Islet of Langerhans (tissue), 1 donor: ENCODE results near the gene USP37.
A peak's percentile ranks its signal among the peaks of the same experiment; 100 is the strongest.
"Not testable (repeated sequence)": the region's sequence is repeated elsewhere in the genome, so short reads cannot be mapped to it uniquely, and the experiment has no call there.

ENCODE experiments used
- FAIRE-seq: peaks from one replicate; lab custom pipeline; 2011; peaks lifted over from hg19 to GRCh38; lab: Jason Lieb, UNC

Gene USP37

DNA sequence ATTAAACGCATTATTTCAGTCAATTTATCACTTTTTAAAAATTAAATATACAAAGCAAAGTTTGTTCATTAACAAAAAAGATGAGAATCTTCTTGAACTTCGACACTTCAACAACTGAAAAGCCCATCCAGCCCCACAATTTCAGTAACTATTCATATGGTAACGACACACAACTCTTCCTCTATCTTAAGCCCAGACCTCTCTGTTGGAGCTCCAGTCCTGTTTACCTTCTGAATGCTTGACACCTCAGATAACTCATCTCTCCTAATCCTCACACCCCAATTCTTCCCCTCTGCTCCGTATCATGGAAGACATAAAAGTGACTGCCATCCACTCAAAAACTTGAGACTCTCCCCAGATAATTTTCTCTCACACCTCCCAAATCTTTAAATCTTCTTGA lies 12.6 kb downstream of the USP37 start:
- FAIRE-seq, result no peak

DNA sequence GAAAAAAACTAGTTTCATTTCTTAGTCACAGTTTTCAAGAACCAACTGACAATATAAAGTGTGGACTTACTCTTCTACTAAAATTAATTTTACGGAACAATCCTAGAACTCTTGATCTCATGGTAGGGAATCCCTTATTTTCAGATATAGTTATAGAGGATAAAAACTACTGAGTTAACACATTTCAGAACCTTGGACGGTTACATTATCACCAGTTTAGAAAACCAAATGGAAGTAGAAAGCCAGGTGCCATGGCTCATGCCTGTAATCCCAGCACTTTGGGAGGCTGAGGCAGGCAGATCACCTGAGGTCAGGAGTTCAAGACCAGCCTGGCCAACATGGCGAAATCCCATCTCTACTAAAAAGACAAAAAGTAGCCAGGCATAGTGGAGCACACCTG lies 13.9 kb downstream of the USP37 start:
- FAIRE-seq, result not testable (repeated sequence)

DNA sequence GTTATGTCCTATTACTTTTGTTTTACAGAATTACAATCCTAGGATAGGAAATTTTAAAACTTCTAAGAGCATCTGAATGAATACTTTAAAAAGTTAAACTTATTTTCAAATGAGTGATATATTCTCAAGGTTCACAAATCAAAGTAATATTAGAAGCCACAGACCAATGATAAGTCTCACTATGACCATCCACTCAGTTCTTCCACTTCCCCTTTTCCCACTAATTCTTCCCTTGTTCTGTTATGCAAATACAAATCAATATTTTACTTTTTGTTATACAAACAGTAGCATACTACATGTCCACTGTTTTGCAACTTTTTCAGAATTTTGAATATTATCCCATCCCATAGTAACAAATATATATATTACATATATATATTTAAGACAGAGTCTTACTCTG lies 20.2 kb downstream of the USP37 start:
- no peak for FAIRE-seq

DNA sequence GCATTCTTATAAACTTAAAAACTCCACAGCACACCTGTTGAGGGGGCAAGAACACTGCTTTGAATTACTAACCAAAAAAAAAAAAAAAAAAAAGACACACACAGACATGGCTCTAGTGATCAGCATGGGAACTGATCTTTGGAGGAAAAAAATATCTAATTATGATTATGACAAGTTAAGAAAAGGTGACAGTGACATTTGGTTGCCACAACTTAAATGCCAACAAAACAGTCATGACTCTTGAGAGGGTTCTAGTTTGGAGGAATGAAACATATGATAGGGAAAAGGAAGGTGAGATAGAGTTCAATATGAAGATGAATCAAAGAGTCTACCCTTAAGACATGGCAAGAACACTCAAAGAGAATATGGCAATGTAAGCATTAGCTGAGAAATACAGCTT lies 20.6 kb downstream of the USP37 start:
- FAIRE-seq, result no peak

GRCh38 chr2:218546012-218546411 lies 22.1 kb downstream of the USP37 start:
- FAIRE-seq, result no peak

DNA sequence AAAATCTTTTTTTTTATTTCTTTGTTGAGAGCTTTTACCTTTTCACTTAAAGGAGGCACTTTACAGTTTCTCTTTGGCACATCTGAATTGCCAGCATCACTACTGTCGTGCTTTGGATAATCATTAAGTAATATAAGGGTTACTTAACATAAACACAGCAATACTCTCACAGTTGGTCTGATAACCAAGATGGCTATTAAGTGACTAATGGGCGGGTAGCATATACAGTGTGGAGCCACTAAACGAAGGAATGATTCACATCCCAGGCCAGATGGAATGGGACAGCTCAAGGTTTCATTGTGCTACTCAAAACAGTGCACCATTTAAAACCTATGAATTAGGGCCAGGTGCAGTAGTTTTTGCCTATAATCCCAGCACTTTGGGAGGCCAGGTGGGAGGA lies 28.1 kb downstream of the USP37 start:
- FAIRE-seq, result no peak

DNA sequence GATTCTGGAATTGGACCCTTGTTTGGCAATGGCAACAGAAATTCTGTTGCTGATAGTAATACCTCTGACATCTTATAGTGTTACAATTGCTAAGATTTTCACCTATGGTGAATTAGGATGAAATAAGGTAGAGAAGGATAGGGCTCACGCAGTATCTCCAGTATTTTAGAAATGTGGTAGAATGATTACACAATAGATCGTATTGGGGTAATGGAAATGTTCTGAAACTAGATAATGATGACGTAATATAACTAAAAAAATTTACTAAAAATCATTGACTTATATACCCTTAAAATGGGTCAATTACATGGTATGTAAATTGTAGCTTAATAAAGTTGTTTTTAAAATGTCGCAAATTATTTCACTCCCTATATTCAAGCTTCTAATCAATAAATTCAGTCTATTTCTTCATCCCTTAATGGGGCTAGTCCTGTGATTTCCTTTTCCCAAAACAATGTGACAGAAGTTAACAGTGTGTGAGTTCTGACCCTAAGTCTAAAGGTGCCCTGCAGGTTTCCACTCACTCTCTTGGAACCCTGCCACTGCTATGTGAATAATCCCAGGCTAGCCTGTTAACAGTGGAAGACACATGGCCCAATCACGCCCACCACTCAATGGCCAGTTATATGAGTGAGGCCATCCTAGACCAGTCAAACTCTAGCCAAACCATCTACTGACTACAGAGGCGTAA lies 31.2 kb downstream of the USP37 start:
- no peak for FAIRE-seq

DNA sequence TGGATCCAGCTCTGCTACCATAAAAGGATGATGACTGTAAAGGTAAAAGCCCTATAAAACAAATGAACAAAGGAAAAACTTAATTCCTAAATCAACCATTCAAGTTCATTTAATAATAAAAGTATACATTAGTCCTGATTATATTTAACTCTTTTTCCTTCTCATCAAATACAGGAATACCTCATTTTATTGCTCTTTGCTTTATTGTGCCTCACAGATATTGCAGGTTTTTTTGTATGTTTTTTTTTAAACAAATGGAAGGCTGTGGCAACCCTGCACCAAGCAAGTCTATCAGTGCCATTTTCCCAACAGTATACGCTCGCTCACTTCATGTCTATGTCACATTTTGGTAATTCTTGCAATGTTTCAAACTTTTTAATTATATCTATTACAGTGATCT lies 38.2 kb downstream of the USP37 start:
- no peak for FAIRE-seq

GRCh38 chr2:218528409-218528808 lies 39.7 kb downstream of the USP37 start:
- FAIRE-seq, result not testable (repeated sequence)

DNA sequence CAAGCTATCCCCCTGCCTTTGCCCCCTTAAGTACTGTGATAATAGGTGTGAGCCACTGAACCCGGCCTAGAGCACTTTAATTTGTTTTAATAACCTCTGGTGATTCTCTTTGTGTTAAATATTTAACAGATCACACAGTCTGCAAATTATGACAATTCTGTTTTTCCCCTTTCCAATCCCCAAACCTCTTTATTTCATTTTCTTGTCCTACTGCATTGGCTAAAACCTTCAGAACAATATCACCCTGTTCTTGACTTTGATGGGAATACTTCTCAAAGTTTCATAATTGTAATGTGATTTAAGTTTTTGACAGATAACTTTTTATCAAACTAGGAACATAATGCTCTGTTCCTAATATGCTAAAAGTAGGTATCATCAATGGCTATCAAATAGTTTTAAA lies 44.5 kb downstream of the USP37 start:
- no peak for FAIRE-seq

GRCh38 chr2:218518876-218519275 lies 49.3 kb downstream of the USP37 start:
- no peak for FAIRE-seq

GRCh38 chr2:218517434-218518206 lies 50.5 kb downstream of the USP37 start:
- no peak for FAIRE-seq

GRCh38 chr2:218516614-218517013 lies 51.5 kb downstream of the USP37 start:
- FAIRE-seq, result no peak

- no peak for FAIRE-seq
Observed at GRCh38 chr2:218513676-218514075, 54.5 kb downstream of the USP37 start.

GRCh38 chr2:218508299-218508698 lies 59.9 kb downstream of the USP37 start:
- FAIRE-seq, result no peak

DNA sequence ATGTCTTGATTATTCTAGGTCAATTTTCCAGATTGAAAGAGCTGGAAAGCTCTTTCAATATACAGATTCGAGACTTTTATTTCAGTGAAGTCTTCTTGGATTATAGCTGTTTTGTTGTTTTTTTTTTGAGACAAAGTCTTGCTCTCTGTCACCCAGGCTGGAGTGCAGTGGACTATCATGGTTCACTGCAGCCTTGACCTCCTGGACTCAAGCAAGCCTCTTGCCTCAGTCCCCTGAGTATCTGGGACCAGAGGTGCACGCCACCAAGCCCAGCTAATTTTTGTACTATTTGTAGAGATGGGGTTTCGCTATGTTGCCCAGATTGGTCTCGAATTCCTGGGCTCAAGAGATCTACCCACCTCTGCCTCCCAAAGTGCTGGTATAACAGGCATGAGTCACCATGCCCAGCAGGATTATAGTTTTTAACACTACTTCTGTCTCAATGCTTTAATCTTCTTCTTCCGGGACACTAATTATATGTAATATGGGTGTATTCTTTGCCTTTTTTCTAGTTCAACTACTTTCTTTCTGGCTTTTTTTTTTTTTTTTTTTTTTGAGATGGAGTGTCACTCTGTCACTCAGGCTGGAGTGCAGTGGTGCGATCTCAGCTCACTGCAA lies 62.3 kb downstream of the USP37 start:
- FAIRE-seq, result no peak

GRCh38 chr2:218501665-218502064 lies 66.5 kb downstream of the USP37 start:
- FAIRE-seq, result no peak

DNA sequence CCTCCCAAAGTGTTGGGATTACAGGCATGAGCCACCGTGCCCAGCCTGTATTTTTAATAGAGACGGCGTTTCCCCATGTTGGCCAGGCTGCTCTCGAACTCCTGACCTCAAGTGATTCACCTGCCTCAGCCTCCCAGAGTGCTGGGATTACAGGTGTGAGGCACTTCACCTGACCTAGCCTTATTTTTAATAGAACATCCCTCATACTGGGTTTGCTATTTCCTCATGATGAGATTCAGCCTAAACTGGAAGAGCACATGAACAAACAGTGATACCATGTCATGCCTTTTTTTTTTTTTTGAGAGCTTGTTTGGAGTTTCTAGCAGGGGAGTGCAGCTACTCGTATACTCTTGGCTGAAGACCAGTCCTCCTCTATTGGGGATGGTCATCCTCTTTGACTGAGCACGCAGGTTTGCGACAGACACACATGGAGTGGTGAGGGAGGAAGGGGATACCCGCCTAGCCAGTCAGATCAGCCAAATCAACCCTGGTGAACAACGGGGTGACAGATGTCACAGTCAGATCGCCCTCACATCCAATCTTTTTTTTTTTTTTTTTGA lies 67.6 kb downstream of the USP37 start:
- no peak for FAIRE-seq

DNA sequence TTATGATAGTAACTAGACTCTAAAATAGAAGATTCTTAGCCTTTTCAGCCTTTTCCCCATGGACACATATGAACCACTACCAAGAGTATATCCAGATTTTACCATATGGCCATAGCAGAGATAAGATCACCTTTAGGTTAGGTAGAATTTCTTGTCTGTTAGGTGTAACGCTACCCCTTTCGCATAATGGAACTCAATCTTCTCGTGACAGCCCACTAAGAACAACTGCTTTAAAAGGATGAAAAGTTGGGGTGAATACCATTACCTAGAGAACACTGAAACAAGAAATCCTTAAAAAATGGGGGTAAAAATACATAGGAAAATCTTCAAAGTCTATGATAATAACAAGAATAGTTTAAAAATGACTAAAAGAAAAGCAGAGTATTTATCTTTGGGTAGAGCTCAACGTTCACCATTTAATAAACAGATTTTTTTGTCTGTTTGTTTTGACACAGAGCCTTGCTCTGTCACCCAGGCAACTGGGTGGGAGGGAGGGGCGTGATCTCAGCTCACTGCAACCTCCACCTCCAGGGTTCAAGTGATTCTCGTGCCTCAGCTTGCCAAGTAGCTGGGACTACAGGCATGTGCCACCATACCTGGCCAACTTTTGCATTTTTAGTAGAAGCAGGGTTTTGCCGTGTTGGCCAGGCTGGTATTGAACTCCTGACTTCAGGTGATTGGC lies 82.0 kb downstream of the USP37 start:
- no peak for FAIRE-seq

DNA sequence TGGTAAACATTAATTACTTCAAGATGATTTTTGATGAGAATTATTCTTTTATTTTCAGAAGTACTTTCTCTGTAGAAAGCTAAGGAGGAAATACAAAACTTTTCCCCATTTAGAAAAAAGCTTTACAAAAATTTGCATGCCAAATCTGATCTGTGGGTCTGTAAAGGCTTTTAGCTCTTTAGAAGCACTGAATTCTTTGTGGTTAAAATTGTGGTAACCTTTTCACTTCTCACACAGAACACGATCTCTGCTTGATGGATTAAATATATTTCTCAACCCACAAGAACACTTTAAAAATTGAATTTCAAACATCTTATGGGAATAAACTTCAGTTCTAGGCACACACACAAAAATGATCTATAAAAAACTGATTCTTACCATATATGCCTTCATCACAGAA lies 85.5 kb downstream of the USP37 start:
- FAIRE-seq, result peak; percentile 82

GRCh38 chr2:218479595-218479994 lies 88.6 kb downstream of the USP37 start:
- FAIRE-seq, result no peak

GRCh38 chr2:218478544-218478943 lies 89.6 kb downstream of the USP37 start:
- FAIRE-seq, result no peak

DNA sequence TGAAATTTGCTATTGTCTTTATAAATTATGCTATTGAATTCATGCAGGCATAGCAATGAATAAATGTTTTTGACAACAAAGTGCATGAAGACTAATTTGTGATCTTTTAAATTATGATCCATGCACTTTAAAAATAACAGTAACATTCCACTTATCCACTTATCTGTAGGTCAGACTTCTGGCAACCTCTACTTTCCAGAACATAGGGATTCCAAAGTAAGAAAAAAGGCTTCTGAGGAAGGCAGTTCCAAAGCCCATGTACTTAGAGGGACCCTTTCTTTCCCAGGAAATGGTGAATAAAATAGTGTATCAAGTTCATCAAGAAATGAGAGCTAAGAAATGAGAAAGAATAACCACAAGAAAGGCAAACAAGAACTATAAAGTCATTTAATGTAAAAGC lies 90.9 kb downstream of the USP37 start:
- no peak for FAIRE-seq
